MM.1S (cell line): ENCODE measurements around the gene PHC3.

Experiments
- EZH2phosphoT487 ChIP-seq: fragments of 300-600 bp; sonication (generic); IDR thresholded peaks from 2 replicates; pipeline ENCODE4 v1.6.1; 2018; ENCODE audit warnings: antibody characterized with exemption, low read length
- TF ChIP-seq, protein P1 (sequence below): fragments of 300-600 bp; sonication (generic); IDR thresholded peaks from 2 replicates; pipeline ENCODE4 v1.5.1; 2016; ENCODE audit warnings: antibody characterized with exemption, low read length, mixed read lengths

DNA sequence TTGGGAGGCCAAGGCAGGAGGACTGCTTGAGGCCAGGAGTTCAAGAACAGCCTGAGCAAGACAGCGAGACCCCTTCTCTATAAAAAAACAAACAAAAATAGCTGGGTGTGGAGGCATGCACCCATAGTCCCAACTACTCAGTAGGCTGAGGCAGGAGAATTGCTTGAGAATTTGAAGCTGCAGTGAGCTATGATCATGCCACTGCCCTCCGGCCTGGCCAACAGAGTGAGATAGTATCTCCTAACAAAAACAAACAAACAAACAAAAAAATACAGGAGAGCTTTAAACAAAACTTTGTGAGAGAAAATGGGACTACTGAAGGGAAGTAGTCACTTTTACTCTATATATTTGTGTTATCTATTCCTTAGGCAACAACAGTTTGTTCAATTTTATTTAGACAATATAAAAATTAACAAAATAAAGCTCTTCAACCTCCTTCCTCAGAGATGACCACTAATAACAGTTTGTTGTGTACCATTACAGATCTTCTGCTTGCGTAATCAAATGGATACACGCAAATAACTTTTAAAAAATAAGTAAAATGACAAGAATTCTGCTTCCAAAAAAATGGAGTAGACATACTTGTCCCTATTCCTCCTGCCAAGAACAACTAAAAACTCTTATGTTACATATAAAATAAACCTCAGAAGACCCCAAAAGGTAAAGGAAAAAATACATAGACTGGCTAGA, 17.4 kb downstream of the PHC3 start:
- TF ChIP-seq, protein P1, sequence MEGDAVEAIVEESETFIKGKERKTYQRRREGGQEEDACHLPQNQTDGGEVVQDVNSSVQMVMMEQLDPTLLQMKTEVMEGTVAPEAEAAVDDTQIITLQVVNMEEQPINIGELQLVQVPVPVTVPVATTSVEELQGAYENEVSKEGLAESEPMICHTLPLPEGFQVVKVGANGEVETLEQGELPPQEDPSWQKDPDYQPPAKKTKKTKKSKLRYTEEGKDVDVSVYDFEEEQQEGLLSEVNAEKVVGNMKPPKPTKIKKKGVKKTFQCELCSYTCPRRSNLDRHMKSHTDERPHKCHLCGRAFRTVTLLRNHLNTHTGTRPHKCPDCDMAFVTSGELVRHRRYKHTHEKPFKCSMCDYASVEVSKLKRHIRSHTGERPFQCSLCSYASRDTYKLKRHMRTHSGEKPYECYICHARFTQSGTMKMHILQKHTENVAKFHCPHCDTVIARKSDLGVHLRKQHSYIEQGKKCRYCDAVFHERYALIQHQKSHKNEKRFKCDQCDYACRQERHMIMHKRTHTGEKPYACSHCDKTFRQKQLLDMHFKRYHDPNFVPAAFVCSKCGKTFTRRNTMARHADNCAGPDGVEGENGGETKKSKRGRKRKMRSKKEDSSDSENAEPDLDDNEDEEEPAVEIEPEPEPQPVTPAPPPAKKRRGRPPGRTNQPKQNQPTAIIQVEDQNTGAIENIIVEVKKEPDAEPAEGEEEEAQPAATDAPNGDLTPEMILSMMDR: no peak
- TF ChIP-seq EZH2phosphoT487: no peak
